Vagina (tissue), 1 donor: ENCODE data around the gene NUS1. TPM values are rescaled to one million over a fixed set of nuclear protein-coding genes. Genes with fewer than 3 reads are reported as not detected.

Source experiments
- total RNA-seq: library from RNA; depleted of rRNA; stranded (reverse); fragments of >200 nt; gene quantifications from one replicate; pipeline ENCODE4 v1.2.3, GENCODE V29; 2016

The NUS1 gene
- total RNA-seq, 1 donor from 2014 or later = 17.7 TPM

Other genes starting within 250 kb of the NUS1 start
- gene ROS1, start 249.5 kb upstream of the NUS1 start, total RNA-seq = not detected
- gene DCBLD1, start 192.8 kb upstream of the NUS1 start, total RNA-seq = 14.2 TPM
- 19.9 TPM for gene GOPC, start 73.0 kb upstream of the NUS1 start, total RNA-seq
- 2.7 TPM for gene SLC35F1, start 231.8 kb downstream of the NUS1 start, total RNA-seq